ENCODE measurements around the gene E2F2. TPM values are rescaled to one million over a fixed set of nuclear protein-coding genes. Genes with fewer than 3 reads are reported as not detected.
A peak's percentile ranks its signal among the peaks of the same experiment; 100 is the strongest.

The E2F2 gene
- total RNA-seq, 4 donors from 2014 or later: 0.40 TPM; not detected in 3

DNA sequence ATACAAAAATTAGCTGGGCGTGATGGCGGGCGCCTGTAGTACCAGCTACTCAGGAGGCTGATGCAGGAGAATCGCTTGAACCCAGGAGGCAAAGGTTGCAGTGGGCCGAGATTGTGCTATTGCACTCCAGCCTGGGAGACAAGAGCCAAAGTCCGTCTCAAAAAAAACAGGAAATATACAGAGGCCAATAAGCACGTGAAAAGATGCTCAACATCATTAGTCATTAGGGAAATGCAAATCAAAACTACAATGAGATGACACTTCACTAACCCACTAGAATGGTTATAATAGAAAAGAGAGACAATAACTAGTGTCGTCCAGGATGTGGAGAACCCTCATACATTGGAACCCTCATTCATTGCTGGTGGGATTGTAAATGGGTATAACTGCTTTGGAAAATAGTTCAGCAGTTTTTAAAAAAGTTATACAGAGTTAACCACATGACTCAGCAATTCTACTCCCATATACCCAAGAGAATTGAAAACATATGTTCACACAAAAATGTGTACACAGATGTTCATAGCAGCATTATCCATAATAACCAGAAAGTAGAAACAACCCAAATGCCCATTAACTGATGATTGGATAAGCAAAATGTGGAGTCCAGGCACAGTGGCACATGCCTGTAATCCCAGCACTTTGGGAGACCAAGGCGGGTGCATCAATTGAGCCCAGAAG, 6.4 kb upstream of the E2F2 start:
- H3K4me3 ChIP-seq: no peak overlapping the region
- no peak for DNase-seq
- H3K9me3 ChIP-seq: no peaks in the 10 kb centered on the region
- ATAC-seq: no peak
- no peak for TF ChIP-seq POLR2A (IDR thresholded peaks at IDR 0.05)
- TF ChIP-seq, protein P1, sequence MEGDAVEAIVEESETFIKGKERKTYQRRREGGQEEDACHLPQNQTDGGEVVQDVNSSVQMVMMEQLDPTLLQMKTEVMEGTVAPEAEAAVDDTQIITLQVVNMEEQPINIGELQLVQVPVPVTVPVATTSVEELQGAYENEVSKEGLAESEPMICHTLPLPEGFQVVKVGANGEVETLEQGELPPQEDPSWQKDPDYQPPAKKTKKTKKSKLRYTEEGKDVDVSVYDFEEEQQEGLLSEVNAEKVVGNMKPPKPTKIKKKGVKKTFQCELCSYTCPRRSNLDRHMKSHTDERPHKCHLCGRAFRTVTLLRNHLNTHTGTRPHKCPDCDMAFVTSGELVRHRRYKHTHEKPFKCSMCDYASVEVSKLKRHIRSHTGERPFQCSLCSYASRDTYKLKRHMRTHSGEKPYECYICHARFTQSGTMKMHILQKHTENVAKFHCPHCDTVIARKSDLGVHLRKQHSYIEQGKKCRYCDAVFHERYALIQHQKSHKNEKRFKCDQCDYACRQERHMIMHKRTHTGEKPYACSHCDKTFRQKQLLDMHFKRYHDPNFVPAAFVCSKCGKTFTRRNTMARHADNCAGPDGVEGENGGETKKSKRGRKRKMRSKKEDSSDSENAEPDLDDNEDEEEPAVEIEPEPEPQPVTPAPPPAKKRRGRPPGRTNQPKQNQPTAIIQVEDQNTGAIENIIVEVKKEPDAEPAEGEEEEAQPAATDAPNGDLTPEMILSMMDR (IDR thresholded peaks at IDR 0.05 in 4 of 5, conservative IDR thresholded peaks at IDR 0.05 in 1 of 5): no peak
- H3K36me3 ChIP-seq: no peaks in the 10 kb centered on the region
- no peak overlapping the region for H3K27ac ChIP-seq
- intact Hi-C loops (cut with DNase I; ENCODE audit: low total_unique reads) (no loop called here), in situ Hi-C loops (cut with MboI; ENCODE audit: low sequenced_read_pairs in 4 of 4) (loop anchor here in 2 of 4 donors (5.0 kb wide), 2 partner anchors 40 to 45 kb away; no protein-coding TSS in a partner anchor)
- no peaks in the 10 kb centered on the region for H3K27me3 ChIP-seq
- peaks cover 5 to 7% of the 10 kb centered on the region in 2 donors for H3K4me1 ChIP-seq

DNA sequence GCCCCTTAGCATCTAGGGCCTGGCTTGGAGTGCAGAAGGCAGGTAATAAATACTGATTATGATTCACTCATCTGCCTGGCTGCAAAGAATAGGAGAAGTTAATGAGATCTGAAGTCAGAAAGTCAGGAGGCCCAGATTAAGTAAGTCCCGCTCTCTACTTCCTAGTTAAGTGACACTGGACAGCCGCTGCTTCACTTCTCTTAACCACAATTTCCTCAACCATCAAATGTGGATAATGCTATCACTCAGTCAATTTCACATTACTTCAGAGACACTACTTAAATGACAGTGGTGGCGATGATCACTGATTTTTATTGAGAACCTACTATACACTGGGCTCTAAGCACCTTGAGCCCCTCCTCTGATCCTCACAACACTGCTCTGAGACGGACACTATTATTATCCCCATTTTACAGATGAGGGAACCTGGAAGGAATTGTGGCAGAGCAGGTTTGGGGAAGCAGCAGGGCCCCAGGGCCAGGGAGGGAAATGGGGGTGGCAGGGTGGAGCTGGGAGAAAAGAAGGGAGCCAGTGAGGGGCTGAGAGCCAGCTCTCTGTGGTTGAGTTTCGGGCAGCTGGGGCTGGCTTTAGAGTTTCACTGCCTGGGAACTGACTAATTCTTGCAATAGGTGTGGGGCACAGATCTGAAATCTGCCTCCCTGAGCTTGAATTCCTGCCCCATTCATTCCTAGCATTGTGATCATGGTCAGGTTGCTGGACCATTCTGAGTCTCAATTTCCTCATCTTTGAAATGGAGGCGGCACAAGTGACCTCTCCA, 2.4 kb upstream of the E2F2 start:
- intact Hi-C loops (cut with DNase I; ENCODE audit: low total_unique reads) (loop anchor here (5.0 kb wide), 1 partner anchor 111 kb away; the partner anchor contains the start of gene TCEA3), in situ Hi-C loops (cut with MboI; ENCODE audit: low sequenced_read_pairs in 4 of 4) (no loop called here)
- Histone ChIP-seq H3K27me3 (peaks cover 0 to 7% (median 5%) of the 10 kb centered on the region in 3 donors), H3K4me1 (peaks cover 15 to 17% of the 10 kb centered on the region in 2 donors), H3K4me3 (no peak overlapping the region), H3K36me3 (no peaks in the 10 kb centered on the region), H3K27ac (no peak overlapping the region), H3K9me3 (no peaks in the 10 kb centered on the region)
- ATAC-seq (no peak), DNase-seq (no peak)
- TF ChIP-seq, protein P1 (IDR thresholded peaks at IDR 0.05 in 4 of 5, conservative IDR thresholded peaks at IDR 0.05 in 1 of 5): no peak
- no peak for TF ChIP-seq POLR2A (IDR thresholded peaks at IDR 0.05)

DNA sequence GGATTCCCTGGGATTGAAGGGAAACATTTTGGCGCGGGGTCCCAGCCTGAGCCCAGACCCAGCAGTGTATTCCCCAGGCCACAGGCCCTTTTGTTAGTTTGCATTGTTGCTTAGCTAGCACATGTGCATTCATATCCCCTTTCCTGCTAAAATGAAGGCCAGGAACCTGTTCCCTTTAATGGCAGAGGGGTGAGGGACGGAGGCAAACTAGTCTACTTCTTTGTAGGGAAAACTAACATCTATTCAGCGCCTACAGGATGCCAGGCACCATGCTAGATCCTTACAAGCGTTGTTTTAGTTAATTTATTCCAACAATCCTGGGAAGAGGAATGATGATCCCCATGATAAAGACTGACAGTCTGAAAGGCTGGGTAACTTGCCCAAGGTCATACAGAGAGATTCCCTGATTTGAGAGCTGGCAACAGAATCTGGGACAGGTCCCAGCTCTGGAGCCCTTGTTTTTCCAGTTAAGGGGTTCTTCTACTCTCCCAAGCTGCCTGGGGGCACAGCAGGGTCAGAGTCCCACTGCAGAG, 595 bp upstream of the E2F2 start:
- TF ChIP-seq POLR2A (IDR thresholded peaks at IDR 0.05): no peak
- TF ChIP-seq, protein P1 (IDR thresholded peaks at IDR 0.05 in 4 of 5, conservative IDR thresholded peaks at IDR 0.05 in 1 of 5): no peak
- Histone ChIP-seq H3K4me1 (peaks cover 23 to 25% of the 10 kb centered on the region in 2 donors), H3K36me3 (no peaks in the 10 kb centered on the region), H3K9me3 (no peaks in the 10 kb centered on the region), H3K27ac (peak overlapping the region in 1 of 4 donors; percentile 52), H3K4me3 (peak overlapping the region; percentile 50 to 68 (median 56)), H3K27me3 (peaks cover 0 to 7% (median 5%) of the 10 kb centered on the region in 3 donors)
- peak in 1 of 2 donors; percentile 6 for ATAC-seq
- intact Hi-C loops (cut with DNase I; ENCODE audit: low total_unique reads) (loop anchor here (5.0 kb wide), 1 partner anchor 109 kb away; the partner anchor contains the start of gene TCEA3), in situ Hi-C loops (cut with MboI; ENCODE audit: low sequenced_read_pairs in 4 of 4) (no loop called here)
- no peak for DNase-seq

DNA sequence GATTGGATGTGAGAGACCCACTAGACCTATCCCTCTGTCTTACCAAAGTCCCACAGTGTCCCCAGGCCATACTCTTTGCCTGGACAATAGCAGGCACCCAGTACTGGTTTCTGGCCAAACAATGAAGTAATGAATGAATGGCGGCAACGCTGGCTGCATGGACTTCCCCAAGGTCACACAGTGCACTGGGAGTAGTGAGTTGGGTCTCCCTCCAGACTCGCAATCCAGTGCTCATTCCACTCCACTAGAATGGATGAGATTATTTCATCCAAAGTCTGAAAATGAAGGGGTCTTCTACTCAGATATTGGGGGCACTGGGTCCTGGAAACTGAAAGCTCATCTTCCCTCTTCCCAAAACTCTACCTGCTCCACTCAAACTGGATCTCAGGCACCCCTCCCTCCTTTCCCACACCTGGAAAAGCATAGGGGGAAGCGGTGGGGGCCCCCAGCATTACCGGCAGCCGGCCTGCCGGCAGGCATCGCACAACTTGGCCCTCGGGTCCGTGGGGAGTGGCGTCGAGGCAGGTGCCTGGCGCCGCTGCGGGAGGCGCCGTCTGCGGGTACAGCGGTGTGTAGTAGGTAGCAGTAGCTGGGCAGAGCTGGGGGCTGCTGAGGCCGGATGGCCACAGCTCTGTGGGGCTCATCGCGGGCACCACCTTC, 816 bp downstream of the E2F2 start:
- ATAC-seq (no peak), DNase-seq (no peak)
- H3K27ac ChIP-seq: no peak overlapping the region
- H3K4me3 ChIP-seq: peak overlapping the region; percentile 50 to 84 (median 64)
- in situ Hi-C loops (cut with MboI; ENCODE audit: low sequenced_read_pairs in 4 of 4) (no loop called here), intact Hi-C loops (cut with DNase I; ENCODE audit: low total_unique reads) (loop anchor here (5.0 kb wide), 1 partner anchor 108 kb away; the partner anchor contains the start of gene TCEA3)
- no peaks in the 10 kb centered on the region for H3K9me3 ChIP-seq
- H3K27me3 ChIP-seq: peaks cover 0 to 7% (median 5%) of the 10 kb centered on the region in 3 donors
- H3K4me1 ChIP-seq: peaks cover 23 to 25% of the 10 kb centered on the region in 2 donors
- H3K36me3 ChIP-seq: no peaks in the 10 kb centered on the region
- TF ChIP-seq, protein P1 (IDR thresholded peaks at IDR 0.05 in 4 of 5, conservative IDR thresholded peaks at IDR 0.05 in 1 of 5): no peak
- TF ChIP-seq POLR2A (IDR thresholded peaks at IDR 0.05): no peak

All from gastrocnemius medialis (tissue), 4 donors.